ENCODE results near the gene SLC40A1.

DNA sequence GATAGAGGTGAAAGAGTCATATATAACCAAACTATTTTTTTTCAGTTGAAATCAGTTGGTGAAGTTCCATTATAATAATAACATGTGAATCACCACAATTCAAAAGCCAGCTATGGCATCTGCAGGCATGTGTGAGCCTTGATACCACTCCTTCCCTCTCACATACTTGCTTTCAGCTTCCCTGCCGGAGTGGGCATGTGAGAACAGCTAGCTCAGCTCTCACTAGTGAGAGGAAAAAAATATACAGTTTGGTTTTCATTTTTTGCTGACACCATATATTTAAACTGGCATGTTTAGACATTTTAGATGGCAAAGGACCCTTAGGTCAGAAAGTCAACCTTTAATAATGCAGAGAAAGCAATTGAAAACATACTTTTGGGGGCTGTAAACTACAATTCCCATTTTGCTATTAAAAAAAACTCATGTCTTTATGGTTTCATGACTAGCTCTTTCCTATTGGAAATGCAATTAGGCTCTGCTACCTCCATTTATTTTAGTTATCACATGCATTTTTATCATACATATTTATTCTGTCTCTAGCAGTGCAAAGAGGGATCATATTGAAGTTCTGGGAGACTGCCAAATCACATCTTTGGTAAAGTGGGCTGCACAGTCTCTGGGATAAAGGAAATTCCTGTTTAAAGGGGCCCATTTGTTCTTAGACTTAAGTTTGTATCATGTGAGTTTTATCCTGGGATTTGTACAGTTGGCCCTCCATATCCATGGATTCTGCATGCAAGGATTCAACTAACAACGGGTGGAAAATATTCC lies 33.2 kb upstream of the SLC40A1 start:
- TF ChIP-seq EZH2phosphoT487 (IDR thresholded peaks at IDR 0.05; ENCODE audit: borderline replicate concordance, low read length) (no peak), EZH2 (IDR thresholded peaks at IDR 0.05; ENCODE audit: low read length, unreplicated experiment) (no peak)
- TF ChIP-seq, protein P1, sequence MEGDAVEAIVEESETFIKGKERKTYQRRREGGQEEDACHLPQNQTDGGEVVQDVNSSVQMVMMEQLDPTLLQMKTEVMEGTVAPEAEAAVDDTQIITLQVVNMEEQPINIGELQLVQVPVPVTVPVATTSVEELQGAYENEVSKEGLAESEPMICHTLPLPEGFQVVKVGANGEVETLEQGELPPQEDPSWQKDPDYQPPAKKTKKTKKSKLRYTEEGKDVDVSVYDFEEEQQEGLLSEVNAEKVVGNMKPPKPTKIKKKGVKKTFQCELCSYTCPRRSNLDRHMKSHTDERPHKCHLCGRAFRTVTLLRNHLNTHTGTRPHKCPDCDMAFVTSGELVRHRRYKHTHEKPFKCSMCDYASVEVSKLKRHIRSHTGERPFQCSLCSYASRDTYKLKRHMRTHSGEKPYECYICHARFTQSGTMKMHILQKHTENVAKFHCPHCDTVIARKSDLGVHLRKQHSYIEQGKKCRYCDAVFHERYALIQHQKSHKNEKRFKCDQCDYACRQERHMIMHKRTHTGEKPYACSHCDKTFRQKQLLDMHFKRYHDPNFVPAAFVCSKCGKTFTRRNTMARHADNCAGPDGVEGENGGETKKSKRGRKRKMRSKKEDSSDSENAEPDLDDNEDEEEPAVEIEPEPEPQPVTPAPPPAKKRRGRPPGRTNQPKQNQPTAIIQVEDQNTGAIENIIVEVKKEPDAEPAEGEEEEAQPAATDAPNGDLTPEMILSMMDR (conservative IDR thresholded peaks at IDR 0.05; ENCODE audit: low read depth, low read length): no peak

Data from PC-3 (cell line).